Measurements from ENCODE around the gene EEIG2.

Gene EEIG2

DNA sequence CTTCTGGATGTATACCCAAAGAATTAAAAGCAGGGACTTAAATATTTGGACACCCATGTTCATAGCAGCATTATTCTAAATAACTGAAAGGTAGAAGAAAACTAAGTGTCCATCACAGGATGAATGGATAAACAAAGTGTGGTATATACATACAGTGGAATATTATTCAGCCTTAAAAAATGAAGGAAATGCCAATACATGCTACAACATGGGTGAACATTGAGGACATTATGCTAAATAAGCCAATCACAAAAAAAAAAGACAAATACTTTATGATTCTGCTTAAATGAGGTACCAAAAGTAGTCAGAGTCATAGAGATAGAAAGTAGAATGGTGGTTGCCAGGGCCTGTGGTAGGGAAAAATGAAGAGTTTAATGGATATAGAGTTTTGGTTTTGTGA is 14.1 kb downstream of the EEIG2 start:
- in situ Hi-C loops (cut with MboI; ENCODE audit: low sequenced_read_pairs), result no loop called here

DNA sequence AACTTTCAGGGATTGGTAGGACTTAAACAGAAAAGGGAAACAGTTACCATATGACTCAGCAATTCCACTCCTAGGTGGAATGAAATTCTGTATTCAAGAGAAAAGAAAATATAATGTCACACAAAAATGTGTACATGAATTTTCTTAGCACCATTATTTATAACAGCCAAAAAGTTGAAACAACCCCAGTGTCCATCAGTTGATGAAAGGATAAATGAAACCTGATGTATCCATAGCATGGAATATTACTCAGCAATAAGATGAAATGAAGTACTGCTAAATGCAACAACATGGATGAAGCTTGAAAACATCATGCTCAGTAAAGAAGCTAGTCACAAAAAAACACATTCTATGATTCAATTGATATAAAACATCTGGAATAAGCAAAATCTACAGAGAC is 15.5 kb downstream of the EEIG2 start:
- in situ Hi-C loops (cut with MboI; ENCODE audit: low sequenced_read_pairs), result no loop called here

DNA sequence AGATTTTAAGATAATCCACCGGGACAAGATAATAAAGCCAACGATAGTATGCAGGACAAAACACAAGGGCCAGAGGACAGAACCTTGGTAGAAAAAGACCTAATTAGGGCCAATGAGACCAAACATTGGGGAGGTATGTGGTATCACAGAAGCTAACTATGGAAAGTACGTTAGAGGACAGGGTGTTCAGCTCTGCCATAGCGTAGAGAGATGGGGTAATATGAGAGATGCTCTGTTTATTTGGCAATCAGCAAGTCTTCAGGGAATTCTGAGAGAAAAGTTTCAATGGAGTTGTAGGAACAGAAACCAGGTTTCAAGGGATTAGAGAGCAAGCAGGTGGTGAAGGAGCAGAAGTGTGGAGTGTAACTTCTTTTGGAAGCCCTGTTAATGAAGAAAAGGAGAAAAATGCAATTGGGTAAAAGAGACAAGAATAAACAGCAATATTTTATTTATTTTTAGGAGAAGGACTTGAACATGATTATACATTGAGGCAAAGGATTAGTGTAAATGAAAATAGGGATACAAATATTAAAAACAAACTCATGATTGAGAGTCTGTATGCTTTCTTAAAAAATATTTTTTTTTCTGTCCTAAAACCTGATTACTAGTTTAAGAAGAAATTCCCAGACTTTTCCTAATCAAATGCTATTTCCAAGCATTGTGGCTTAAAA is 24.0 kb downstream of the EEIG2 start:
- in situ Hi-C loops (cut with MboI; ENCODE audit: low sequenced_read_pairs), result no loop called here

DNA sequence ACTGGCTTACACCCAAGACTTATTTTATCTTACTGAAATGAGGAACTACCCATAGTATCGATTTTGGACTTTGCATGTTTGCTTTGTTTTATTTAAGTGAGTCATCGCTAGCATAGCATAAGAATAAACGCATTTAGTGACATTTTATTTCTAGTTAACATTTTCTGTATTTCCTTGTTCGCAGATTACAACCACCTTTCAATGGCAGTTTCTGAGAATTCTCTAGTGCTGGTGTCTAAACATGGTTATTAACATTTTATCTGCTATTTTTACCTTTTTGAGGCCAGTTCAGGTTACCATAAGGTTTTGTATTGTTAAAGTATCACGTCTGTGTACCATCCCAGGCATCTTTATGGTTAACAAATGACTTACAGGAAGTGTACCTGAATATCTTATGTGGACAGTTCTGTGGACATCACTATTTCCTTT is 24.5 kb downstream of the EEIG2 start:
- in situ Hi-C loops (cut with MboI; ENCODE audit: low sequenced_read_pairs), result no loop called here

DNA sequence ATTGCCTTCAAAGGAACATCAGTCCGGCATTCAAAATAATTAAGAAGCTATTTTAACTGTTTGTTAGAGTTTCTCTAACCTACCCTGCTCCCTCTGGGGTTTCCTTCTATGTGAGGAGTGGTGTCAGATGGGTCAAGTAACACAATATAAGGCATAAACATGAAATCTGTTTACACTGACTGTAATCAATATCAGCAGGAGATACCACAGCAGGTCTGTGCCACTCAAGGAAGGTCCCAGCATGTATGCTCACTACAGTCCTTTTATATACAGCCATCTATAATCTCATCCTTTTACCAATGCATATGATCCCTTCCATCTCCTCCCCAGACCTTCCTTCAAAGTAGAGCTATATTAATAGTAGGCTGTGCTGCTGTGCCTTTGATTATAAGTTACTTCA is 25.4 kb downstream of the EEIG2 start:
- in situ Hi-C loops (cut with MboI; ENCODE audit: low sequenced_read_pairs), result no loop called here

DNA sequence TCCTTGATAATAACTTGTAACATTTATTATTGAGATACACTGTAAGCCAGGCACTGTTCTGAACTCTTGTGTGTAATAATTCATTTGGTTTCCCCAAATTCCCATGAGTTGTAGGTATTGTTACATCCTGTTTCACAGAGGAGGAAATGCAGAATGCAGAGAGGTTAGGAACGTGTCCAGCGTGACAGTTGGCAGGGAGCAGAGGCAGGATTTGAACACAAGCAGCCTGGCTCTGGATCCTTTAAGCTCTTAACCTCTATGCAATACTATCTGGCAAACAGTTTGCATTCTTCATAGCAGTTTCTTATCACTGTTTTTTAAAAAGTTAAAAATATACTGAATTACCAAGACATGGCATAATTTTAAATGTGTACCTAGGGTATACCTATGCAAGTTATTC is 30.5 kb downstream of the EEIG2 start:
- in situ Hi-C loops (cut with MboI; ENCODE audit: low sequenced_read_pairs), result no loop called here

DNA sequence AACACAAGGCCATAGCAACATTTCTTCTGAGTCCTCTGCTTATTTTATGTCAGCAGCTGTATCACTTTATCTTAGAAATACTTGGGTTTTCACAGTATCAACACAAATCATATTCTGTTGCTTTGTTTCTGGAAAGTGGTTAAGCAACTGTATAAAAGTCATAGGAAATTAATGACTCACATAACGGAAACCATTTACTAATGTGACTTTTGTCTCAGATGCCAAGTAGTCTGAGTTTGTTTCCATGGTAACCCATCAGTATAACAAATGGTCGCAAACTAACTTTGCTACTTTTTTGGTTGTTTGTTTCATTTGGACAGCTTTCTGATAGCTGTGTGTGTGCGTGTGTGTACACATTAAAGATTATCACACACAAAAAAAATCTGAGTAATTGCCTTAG is 31.1 kb downstream of the EEIG2 start:
- in situ Hi-C loops (cut with MboI; ENCODE audit: low sequenced_read_pairs), result no loop called here

DNA sequence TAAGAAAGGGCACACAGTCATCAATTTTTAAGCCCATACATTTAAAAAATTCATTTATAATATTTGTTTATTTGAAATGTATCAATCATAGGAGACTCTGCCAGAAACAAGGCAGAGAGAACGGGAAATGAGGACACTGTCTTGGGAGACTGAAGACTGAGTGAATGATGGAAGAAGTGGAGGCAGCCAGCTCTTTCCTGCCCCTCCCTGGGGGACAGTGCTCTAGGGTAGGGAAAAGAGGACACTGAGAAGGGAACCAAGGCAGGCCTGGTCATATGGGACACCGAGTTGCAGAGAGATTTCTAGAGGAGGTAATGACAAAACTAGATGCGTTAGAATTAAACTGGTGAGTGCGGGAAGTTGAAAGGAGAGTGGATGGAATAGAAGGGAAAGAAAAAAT is 31.6 kb downstream of the EEIG2 start:
- in situ Hi-C loops (cut with MboI; ENCODE audit: low sequenced_read_pairs), result no loop called here

DNA sequence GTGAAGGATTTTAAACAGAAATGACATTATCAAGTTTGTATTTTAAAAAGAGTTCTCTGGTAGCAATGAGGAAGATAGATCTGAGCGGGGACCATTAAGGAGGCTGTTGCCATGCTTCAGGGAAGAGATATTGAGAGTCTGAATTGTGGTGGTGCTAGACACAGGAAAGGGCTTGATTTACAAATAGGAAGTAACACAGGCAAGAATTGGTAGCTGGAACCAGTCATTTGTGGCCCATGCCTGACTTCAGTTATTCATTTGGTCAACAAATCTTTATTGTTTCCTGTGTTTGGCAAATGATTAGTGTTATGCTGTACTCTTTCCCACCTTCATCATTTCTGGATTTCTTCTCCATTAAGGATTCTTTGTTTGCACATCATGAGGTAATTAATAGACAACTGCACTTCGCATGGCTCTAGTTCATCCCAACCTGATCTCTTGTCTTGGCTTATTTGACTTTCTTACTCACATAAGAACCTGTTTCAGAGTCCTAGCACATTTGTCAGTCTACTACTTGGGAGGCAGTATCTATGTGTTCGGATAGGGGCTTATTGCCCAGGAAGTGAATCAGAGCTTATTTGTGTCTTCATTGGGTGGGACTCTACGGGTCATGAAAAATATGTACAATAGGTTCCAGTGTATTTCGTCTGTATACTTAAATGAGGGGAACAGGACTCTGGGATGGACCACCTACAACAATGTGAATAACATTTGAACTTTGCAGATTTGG is 32.3 kb downstream of the EEIG2 start:
- in situ Hi-C loops (cut with MboI; ENCODE audit: low sequenced_read_pairs), result no loop called here

DNA sequence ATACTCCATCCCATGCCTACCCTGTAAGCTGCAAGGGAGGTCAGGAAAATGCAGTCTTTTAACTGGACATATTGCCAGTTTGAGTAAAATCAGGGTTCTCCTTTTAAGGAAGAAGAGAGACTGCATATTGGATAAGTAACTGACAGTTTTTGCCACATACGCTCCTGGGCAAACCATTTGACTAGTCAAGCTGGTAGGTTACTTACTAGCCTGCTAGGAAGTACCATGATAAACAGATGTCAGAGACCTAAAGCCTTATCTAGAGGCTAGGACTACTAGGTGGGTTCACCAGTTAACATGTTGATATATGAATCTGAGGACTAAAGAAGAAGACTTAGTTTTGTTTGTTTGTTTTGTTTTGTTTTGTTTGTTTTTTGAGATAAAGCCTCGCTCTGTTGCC is 33.5 kb downstream of the EEIG2 start:
- in situ Hi-C loops (cut with MboI; ENCODE audit: low sequenced_read_pairs), result no loop called here

DNA sequence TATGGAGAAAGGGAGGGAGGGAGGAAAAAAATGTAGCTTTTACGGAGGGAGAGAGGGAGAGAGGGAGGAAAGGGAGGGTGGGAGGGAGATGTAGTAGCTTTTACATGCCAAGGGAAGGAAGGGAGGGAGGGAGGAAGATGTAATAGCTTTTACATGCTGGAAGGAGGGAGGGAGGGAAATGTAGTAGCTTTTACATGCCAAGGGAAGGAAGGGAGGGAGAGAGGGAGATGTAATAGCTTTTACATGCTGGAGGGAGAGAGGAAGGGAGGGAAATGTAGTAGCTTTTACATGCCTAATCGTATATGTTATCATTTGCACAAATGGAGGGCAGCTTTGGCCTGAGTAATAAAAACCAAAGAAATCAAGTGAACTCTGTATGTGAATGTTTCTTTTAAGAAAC is 35.6 kb downstream of the EEIG2 start:
- in situ Hi-C loops (cut with MboI; ENCODE audit: low sequenced_read_pairs), result no loop called here

DNA sequence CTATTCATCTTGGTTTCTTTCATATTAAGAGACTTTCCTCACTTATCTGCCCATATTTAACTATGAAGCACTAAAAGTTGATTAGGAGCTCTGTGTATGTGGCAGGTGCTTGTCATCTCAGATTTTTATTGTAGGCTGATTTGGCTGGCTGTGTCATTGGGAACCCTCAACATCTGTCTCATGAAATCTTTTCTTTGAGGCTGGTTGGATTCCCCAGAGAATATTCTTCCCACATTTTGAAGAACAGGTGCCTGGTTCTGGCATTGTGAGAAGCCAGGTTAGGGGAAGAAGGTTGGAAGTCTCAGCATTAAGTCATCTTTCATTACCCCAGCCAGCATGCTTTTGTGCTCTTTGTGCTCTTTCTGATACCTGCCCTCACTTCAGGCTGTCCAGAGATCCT is 37.1 kb downstream of the EEIG2 start:
- in situ Hi-C loops (cut with MboI; ENCODE audit: low sequenced_read_pairs), result no loop called here

DNA sequence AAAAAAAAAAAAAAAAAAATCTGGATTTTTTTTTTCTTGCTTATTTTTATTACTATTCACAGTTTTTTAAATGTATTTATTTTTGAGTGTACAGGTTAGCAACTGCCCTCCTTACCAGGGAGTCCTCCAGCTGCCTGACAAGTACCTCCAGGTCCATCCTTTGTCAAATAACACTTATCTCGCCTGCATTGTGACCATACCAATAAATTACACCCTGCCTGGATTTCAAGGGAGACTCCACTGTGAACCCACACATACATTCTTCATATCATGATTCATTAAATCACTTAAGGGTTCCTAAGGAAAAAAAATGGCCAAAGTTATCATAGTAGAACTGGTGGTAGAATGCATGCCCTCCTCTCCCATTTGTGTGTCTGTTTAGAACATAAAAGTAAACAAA is 38.4 kb downstream of the EEIG2 start:
- in situ Hi-C loops (cut with MboI; ENCODE audit: low sequenced_read_pairs), result no loop called here

DNA sequence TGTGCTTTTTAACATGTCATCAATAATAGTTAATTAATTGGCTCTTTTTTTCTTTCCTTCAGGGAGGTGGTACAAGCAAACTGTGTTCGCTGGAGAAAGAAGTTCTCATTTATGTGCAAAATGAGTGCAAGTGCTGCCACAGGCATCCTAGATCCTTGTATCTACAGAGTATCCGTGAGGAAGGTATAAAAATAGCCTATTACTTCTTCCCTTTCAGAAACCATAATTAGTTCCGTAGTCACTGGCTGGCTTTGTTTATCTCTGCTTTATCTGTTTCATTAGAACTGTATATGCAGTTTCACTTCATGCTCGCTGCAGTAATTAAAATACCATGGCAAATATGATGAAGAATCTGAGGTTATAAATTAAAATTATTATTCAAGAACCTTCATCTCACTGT is 40.6 kb downstream of the EEIG2 start:
- in situ Hi-C loops (cut with MboI; ENCODE audit: low sequenced_read_pairs), result no loop called here

DNA sequence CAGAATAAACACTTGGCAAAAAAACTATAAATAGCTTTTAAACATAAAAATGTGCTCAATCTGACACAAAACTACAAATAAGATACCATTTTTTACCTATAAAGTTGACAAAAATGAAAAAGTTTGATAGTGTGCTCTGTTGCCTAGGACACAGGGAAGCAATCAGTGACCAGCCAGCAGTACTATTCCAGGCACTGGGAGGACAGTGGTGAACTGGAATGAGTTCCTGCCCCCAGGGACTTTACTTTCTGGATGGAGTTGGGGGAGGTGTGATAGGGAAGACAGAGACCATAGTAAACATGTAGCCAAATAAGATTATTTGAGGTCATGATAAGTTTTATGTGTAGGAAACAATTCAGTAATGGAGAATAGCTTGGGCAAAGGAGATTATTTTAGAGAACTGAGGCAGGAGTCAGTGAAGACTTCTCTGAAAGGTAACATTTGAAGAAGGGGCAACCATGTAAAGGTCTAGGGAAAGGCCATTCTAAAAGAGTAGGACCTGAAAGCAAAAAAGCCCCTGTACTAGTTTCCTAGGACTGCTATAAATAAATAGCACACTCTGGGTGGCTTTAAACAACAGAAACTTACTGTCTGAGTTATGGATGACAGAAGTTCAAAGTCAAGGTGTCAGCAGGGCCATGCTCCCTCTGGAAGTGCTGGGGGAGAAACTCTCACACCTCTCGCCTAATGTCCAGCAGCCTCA is 42.0 kb downstream of the EEIG2 start:
- in situ Hi-C loops (cut with MboI; ENCODE audit: low sequenced_read_pairs), result no loop called here

DNA sequence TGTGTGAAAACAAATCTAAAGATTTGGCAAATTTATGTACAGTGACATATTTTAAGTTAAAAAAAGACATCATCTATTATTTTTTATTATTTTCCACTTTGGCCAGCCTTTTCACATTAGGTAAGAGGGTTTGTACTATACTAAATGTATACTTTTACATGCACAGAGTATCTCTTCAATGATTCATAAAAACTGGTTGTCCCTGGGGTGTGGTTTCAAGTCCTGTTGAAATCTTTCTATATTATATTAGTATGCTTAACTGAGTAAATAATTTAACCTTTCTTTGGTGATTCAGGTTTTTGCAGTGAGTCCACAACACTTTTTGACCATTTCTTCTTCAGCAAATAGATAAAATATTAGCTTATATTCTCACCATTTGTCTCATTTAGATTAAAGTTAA is 45.7 kb downstream of the EEIG2 start:
- in situ Hi-C loops (cut with MboI; ENCODE audit: low sequenced_read_pairs), result no loop called here

DNA sequence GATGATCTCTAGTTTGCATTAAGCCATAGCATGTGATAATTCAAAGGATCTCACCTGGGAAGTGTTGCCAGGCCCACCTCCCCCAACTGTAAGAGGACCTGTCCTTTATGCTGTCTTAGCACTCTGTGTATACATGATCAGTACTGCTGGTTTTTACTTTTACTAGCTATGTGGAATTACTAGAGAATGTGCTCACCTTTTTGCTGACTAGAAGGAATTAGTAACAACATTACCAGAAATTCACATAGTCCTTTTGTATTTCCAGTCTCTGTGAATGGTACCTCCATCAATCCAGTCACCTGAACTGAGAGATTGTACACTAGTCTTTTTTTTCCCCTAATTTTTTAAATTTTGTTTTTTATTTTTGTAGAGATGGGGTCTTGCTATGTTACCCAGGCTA is 46.6 kb downstream of the EEIG2 start:
- in situ Hi-C loops (cut with MboI; ENCODE audit: low sequenced_read_pairs), result no loop called here

DNA sequence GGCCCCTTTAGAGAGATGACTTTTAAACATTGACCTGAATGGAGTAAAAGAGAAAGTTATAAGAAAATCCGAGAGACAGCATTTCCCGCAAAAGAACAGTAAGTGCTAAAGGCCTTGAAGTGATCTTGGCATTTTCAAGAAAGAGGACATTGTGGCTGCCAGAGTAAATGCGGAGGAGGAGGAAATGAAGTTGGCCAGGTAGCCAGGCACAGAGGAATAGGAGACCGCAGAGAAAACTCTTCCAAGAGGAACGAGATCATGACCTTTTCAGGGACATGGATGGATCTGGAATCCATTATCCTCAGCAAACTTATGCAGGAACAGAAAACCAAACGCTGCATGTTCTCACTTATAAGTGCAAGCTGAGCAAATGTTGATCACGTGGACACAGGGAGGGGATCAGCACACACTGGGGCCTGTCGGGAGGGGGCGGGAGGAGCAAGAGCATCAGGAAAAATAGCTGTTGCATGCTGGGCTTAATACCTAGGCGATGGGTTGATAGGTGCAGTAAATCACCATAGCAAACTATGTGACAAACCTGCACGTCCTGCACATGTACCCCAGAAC is 49.7 kb downstream of the EEIG2 start:
- in situ Hi-C loops (cut with MboI; ENCODE audit: low sequenced_read_pairs), result no loop called here

Data from HL-60/S4 treated with phorbol 12-myristate 13-acetate at 8.2 ng/mL for 4 days and 3 days (cell line).